NCI-H2171 treated with DMSO at 0.1 percent for 48 hours (cell line): Measurements from ENCODE around the gene TNRC18.
"Not testable (repeated sequence)": the region's sequence is repeated elsewhere in the genome, so short reads cannot be mapped to it uniquely, and the experiment has no call there.

Experiments used
- DNase-seq: peaks from one replicate; lab custom pipeline; 2025; lab: John Stamatoyannopoulos, UW

The TNRC18 gene

DNA sequence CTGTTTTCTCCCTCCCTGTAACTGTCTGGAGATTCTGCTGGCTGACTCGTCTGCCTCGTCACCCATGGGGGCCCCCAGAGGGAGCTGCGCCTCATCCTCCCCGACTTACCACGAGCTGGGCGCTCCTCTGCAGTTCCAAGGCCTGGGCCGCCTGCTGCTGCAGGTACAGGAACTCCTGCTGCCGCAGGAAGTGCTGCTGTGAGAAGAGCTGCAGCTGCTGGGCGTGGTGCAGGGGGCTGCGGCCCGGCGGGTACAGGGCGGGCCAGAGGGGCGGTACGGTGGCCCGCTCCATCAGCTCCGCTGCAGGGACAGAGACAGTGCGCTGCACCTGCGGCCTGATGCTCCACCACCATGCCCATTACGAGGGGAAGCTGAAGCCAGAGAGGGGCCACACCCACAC is 47.7 kb downstream of the TNRC18 start:
- no peak for DNase-seq

DNA sequence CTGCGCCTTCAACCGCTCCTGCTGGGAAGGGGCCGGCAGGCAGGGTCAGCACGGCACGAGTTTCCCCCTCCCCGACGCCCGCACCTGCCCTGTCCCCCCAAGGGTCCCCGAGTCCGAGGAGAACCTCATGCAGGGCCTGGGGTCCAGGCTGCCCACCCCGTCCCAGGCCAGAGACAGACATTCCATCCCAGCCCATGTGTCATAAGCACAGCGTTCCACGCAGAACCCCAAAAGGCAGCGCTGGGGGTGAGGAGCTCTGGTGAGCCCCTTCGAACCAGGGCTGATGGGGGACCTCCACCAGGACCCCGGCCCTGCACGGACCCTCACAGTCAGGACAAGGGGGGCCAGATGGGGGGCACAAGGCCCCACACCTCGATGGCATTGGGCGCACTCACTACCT is 49.2 kb downstream of the TNRC18 start:
- DNase-seq: no peak

DNA sequence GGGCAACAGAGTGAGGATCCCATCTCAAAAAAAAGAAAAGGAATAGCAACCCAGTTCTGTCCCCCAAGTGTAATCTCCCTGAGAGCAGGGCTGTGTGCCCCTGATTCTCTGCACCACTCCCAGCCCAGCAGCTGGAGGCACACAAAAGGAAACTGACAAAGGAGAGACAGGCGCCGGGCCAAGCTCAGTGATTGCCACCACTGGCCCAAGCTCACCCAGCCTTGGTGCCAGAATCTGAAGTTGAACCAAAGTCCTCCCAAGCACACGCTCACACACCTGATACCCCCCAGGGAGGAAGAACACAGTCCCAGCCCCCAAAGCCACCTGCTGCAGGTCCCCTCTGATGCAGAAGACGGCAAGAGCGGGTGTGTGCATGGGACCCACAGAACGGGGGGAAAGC is 50.3 kb downstream of the TNRC18 start:
- no peak for DNase-seq

DNA sequence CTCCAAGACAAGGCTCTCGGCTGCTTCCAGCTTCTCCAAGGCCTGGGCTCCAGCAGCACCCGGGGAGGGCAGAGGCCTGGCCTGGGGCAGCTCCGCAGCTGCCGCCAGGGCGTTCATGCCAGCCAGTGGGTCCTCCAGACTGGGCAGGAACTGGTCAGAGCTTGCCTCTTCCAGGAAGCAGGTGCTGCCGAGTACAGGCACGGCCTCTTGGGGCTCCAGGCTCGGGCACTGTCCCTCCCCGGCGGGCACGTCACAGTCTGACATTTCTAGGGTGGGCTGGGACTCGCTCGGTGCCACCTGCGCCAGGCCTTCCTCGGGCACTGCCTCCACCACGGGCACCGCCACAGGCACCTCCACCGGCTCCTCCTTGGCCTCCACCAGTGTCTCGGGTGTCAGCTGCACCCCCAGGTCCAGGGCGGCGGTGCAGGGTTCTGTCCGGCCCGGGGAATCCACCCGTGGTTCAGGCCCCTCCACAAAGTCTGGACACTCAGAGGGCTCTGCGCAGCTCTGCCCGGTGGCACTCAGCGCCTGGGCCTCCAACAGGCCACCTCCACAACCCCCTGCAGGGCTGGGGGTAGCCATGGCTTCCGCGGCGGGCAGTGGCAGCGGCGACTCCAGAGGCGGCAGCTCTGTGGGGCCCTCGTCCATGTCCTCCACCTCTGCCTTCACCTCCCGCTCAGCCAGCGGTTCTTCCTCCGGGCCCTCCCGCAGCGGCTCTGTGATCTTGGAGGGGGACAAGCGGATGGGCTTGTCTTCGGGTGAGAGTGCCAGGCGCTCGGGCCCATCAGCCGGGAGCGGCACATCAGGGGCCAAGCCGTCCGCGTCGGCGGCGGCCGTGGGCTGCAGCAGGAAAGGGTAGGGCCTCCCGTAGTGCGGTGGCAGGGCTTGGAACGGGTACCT is 52.9 kb downstream of the TNRC18 start:
- no peak for DNase-seq

DNA sequence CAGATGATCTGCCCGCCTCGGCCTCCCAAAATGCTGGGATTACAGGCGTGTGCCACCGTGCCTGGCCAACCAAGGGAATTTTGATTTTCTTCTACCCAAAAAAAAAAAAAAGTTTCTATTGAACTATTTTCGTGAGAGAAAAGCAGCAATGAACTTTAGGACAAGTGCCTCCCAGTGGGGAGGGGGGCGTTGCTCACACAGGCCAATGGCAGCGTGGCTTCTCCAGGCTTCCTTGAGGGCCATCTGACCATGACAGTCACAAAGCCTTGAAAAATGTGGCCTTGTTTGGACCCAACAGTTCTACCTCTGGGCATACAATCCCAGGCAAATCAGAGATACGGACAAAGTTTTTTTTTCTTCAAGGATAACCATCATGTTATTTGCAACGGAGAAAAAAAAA is 56.0 kb downstream of the TNRC18 start:
- DNase-seq: no peak

DNA sequence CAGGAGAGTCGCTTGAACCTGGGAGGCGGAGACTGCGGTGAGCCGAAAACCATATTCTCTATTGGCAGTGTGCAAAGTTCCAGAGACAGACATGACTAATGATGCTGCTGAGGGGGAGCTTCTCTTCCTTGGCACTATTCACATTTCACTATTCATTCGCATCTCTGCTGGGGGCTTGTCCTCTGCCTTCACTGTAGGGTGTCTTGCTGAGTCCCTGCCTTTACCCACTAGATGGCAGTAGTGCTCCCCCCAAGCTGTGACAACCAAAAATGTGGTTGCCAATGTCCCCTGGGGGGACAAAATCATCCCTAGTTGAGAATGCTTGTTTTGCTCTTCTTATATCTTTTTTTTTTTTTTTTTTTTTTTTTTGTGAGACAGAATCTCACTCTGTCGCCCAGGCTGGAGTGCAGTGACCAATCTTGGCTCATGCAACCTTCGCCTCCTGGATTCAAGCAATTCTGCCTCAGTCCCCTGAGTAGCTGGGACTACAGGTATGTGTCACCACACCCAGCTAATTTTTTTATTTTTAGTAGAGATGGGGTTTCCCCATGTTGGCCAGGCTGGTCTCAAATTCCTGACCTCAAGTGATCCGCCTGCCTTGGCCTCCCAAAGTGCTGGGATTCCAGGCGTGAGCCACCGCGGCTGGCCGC is 57.5 kb downstream of the TNRC18 start:
- peak; percentile 83 for DNase-seq

DNA sequence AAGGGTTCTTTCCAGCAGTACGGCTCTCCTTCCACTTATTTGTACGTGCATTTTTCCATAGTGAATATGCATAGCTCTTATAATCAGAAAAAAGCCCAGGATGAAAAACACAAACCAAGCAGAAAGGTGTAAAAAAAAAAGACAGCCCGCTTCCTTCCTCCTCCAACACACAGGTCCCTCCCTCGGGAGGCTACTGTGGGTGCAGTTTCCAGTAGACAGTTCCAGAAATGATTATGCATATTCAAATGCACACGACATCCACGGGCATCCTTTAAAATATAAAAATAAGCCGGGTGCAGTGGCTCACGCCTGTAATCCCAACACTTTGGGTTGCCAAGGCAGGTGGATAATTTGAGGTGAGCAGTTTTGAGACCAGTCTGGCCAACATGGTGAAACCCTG is 59.9 kb downstream of the TNRC18 start:
- DNase-seq: no peak

DNA sequence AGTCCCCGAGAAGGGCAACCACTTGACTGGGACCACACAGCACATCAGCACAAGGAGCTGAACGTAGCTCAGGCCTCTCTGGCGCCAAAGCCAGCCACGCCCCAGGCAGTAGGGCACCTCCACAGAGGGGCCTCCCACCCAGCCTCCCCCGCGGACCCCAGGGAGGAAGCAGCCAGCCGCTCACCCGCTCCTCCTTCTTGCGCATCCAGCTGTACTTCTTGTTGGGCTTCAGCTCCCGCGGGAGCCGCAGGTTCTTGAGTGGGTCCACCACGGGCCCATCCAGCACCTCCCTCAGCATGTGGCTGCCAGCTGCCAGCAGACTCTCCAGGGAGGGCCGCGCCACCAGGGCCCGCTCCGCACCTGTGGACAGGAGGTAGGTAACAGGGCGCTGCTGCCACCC is 61.2 kb downstream of the TNRC18 start:
- DNase-seq: no peak

DNA sequence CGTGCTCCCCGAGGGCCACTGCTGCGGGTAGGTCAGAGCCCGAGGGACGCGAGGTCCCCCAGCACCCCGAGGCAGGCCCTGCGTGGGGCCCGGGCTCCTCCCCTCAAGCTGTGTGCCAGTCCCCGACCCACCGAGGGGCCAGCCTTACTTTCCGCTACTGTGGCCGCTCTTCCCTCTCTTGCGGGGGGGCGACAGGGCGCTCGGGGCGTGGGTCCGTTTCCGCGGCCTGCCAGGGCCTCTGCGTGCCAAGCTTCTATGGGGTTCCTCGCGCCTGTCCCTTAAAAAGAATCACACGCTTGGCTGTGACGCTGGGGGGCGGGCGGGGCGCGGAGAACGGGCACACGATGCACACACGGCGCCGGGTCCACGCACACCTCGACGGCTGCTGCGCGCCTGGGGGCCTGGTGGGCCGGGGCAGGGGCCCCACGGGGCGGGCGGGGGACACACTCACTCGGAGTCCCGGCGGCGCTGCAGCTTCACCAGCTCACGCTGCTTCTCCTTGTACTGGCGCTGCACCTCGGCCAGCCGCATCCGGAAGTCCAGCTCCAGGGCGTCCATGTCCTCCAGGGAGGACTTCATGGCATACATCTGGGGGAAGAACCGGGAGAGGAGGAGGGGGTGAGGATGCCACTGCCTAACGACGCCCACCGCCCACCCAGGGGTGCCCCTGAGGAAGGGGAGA is 62.0 kb downstream of the TNRC18 start:
- DNase-seq: no peak

DNA sequence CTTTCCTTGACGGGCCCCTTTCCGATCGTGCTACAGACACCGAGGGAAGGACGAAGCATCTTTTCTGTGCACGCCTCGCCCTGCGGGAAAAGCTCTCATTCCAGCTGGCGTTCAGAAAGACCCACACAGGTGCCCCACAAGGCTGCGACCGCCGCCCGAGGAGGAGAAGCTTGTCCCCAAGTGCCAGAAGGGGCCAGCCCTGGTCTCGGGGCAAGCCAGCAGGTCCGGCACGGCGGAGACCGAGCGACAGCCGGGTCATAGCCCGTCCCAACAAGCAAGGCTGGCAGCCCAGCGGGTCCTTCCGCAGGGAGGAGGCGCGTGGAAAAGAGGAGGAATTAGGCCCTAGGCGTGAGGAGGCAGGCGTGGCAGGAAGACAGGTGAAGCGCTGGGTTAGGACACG is 62.7 kb downstream of the TNRC18 start:
- no peak for DNase-seq

DNA sequence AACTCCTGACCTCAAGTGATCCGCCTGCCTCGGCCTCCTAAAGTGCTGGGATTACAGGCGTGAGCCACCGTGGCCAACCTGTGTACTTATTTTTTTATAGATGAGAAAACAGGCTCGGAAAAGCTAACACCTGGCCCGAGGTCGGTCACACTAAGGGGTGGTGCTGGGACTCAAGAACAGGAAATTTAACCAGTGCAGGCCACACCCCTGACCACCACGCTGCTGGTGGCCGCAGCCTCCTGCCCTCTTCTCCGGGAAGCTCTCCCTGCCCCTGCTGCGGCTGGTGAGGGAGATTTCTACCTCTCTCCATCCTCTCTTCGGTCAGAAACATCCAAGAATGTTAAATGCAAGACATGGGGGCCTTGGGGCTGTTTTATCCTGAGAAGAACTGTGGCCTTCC is 63.2 kb downstream of the TNRC18 start:
- DNase-seq: no peak

DNA sequence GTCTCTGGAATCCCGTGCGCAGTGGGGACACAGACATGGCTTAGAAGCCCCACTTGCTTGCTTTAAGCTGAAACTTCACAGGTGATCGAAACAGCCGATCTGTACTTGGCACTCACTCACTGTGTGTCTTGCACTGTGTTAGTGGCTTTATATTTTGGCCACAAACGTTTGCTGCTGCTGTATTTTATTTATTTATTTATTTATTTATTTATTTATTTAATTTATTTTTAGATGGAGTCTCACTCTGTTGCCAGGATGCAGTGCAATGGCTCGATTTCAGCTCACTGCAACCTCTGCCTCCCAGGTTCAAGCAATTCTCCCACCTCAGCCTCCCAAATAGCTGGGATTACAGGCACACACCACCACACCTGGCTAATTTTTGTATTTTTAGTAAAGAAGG is 63.6 kb downstream of the TNRC18 start:
- not testable (repeated sequence) for DNase-seq

DNA sequence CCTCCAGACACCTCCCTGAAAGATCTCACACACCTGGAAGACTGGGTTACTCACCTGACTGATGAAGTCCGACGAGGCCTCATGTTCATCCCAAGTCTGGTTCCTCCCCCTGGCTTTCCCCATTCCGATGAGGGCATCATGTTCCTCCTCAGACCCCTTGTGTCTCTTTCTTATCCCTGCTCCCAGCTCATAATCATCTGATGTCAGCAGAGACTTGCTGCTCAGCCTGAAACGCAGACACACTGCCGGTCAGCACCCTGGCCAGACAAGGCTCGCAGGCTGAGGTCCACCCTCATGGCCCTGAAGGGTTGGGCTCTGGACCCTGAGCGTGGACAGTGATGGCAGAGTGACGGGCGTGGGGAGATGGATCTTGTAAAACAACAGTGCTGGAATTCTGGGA is 64.3 kb downstream of the TNRC18 start:
- no peak for DNase-seq

DNA sequence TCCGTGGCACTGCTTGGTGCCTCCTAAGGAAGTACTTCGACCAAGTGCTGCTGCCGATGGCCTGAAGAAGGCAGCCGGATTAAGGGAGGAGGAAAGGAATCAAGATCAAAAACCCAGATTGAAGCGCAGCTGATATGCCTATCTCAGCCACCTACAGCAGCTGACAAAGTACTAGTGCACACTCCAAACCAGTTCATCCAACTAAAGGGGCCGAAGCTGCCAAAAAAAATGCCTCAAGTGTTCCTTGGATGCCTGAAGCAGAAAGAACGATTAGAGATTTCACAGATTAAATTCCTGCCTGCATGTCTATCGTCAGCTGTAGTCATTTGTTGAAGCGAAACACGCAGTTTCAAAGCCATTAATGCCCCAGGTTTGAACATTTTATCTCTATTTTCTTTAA is 65.7 kb downstream of the TNRC18 start:
- no peak for DNase-seq

DNA sequence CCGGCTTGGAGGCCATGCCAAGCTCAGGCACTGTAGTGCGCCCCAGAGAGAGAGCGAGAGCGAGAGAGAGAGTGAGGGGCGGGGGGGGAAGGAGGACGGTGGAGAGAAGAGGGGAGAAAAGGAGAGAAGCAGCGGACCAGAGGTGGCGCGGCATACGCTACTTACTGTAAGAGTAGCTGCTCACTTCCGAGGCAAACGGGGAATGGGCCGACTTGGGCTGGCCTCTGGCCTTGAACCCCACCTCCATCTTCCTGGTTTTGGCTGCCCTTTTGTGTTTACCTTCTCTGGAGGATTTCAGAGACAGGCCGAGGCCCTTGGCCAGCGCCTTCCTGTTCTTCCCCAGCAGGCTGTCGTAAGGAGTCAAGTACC is 66.9 kb downstream of the TNRC18 start:
- DNase-seq: no peak

DNA sequence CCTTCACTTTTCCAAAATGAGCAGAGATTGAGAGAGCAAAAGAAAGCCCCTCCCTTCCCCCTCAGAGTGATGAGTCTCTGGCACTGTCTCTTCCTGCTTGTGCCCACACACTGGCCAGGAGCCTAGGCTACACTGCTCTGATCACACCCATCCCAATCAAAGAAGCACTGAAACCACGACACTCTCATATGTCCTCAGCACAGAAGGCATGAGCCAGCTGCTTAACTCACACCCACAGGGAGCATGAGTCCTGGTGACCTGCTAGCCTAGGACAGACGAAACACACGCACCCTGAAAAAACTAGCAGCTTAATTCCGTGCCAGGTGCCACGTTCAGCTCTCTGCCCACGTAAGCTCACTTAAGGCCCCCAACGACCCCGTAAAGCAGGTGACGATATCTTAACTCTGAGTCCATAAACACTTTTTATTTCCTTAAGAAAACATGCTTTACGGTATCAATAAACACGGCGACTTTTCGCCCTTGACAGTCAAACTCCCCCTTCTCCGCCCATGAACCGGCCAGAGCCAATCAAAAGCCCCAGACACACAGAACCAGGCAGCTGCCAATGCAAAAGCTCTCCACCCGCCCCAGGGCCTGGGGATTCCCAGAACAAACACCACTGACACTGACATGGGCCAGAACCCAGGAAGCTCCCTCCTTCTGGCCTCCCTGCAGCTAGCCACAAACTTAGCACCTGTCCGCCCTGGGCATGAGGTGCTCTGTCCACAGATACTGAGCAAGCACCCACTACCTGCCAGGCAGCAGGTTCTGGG is 69.0 kb downstream of the TNRC18 start:
- no peak for DNase-seq

DNA sequence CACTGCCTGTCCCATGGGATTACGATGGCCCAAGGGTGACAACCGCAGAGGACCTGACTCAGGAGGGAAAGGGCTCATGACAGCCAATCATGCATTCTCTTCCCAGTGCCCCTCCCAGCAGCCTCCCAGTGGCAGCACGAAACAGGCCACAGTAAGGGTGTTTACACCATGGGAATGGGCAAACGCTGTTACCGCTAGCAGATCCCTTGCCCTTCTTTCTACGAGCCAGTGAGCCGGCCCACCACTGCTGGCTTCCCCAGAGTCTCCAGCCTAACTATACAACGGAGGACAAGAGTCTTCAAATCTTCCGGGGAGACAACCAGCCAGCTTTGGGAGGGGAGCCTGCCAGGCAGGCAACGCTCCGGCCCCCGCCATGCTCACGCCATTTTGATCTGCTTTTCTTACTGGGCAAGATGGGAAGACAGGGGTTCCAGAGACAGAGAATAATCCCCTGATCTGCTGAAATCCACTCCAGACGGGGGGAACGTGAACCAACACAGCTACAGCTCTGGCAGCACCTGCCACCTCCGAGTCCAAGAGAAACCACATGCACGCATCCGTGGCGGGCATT is 71.1 kb downstream of the TNRC18 start:
- DNase-seq: no peak

DNA sequence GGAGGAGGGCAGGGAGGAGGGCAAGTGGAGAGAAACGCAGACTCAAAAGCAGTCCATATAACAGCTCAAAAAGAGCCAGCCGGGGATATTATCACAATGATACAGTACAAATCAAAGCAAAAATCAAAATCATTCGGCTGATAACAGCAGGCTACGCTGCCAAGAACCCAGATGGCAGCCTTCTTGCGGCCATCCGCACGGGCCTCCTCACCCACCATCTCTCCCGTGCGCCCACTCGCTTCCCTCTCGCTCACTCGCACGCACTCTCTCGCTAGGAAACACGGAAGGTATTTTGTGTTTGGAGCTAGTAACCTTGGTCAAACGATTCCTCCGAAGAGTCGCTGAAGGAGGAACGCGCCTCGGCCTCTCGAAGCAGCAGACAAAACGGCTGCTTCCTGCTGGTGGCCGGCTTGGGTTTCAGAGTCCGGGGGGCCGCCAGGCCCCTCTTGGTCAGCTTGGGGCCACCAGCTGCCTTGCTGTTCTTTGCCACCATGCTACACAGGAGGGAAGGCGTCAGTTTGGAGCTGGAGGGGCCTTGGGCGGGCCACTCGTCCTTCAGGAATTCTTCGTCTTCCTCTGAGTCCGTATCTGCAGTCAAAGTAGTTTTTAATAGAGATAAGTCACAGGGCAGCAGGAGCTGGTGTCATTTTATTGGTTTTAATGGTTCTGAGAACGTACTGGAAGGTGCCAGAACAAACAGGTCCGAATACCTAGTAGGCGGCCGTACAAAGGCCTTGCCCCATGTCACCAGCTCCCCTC is 71.9 kb downstream of the TNRC18 start:
- DNase-seq: no peak

DNA sequence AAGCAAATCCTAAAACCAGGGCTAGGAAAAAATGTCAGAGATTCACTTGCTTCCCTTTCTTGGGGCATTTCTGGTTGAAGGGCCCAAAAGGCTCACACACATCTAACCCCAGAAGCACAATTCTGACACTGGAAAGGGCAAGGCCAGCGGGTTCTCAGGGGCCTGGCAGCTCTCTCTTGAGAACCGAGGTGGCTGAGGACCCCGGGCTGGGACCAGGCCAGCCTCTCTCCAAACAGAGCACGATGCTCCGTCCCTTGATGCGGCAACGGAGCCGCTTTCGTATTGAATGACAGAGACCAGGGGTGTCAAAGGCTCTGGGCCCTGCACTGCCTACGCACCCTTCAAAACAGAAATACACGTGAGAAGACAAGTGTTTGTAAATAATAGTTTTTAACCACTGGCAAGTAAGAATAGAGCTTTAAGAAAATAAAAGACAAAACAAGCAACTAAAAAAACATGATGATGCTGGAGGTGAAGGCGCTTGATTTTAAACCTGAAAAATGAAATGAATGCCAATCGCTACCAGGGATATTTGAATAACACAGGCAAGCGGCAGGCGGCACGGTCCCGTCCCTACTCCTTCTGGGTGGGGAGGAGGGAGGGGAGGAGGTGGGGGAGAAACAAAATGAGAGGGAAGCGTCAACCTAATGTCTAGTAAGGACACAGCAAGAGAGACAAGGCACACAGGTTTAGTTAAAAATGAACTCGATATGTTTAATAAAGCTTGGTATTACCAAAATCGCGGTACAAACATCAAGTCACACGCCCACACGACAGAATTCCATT is 72.8 kb downstream of the TNRC18 start:
- DNase-seq: no peak

DNA sequence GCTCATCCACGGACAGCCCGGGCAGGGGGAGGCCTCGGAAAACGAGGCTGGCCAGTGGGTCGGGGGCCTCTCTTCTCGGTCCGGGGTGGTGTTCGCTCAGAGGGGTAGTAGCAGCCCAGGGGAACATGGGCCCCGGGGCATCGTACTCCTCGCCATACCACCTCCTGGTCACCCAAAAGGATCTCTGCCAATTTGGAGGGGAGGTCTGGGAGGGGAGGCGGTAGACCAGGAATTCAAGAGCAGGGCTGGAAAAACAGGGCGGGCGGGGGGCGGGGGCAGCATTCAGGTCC is 73.5 kb downstream of the TNRC18 start:
- DNase-seq: no peak
